GM23338 (cell line): ENCODE measurements around the gene AFAP1L2. TPM values are rescaled to one million over a fixed set of nuclear protein-coding genes. Genes with fewer than 3 reads are reported as not detected.

Experiments
- ATAC-seq: fragments of 200-7000 bp; cut with Tn5 transposase; 3 replicates; pipeline ENCODE4 v1.9.1; 2020
- DNase-seq: peaks from one replicate; pipeline ENCODE4 v3.0.0-alpha.2; 2015; ENCODE audit warnings: low spot score
- H2AFZ ChIP-seq: fragments of 200-600 bp; sonication (generic); 2 replicates; pipeline ENCODE4 v1.8.0; 2016; ENCODE audit warnings: antibody characterized with exemption, mild to moderate bottlenecking, moderate library complexity
- H3F3A ChIP-seq: fragments of 200-600 bp; sonication (generic); replicated peaks from 2 replicates; pipeline ENCODE4 v1.8.0; 2017; ENCODE audit warnings: antibody characterized with exemption, mixed run types, low read depth
- H3K27ac ChIP-seq: fragments of 200-600 bp; sonication (generic); 2 replicates; pipeline ENCODE4 v1.6.1; 2016; ENCODE audit warnings: low read depth
- H3K27me3 ChIP-seq: fragments of 200-600 bp; sonication (generic); 2 replicates; pipeline ENCODE4 v1.8.0; 2016; ENCODE audit warnings: mild to moderate bottlenecking, mixed run types, moderate library complexity; ENCODE audit not compliant: insufficient read depth
- H3K36me3 ChIP-seq: fragments of 200-600 bp; sonication (generic); 2 replicates; pipeline ENCODE4 v1.8.0; 2016; ENCODE audit warnings: mild to moderate bottlenecking; ENCODE audit not compliant: insufficient read depth
- H3K4me1 ChIP-seq: fragments of 200-600 bp; sonication (generic); 2 replicates; pipeline ENCODE4 v1.8.0; 2016; ENCODE audit warnings: mild to moderate bottlenecking, moderate library complexity; ENCODE audit not compliant: insufficient read depth
- H3K4me2 ChIP-seq: fragments of 200-600 bp; sonication (generic); 2 replicates; pipeline ENCODE4 v1.7.1; 2017; ENCODE audit warnings: mixed run types
- H3K4me3 ChIP-seq: fragments of 200-600 bp; sonication (generic); 2 replicates; pipeline ENCODE4 v1.6.1; 2016; ENCODE audit warnings: mixed run types
- H3K79me2 ChIP-seq: fragments of 200-600 bp; sonication (generic); replicated peaks from 2 replicates; pipeline ENCODE4 v1.8.0; 2017; ENCODE audit warnings: mild to moderate bottlenecking; ENCODE audit not compliant: insufficient read depth
- H3K9me2 ChIP-seq: fragments of 200-600 bp; sonication (generic); 2 replicates; pipeline ENCODE4 v1.8.0; 2017; ENCODE audit not compliant: insufficient read depth
- H4K20me1 ChIP-seq: fragments of 200-600 bp; sonication (generic); replicated peaks from 2 replicates; pipeline ENCODE4 v1.8.0; 2017; ENCODE audit warnings: mild to moderate bottlenecking; ENCODE audit not compliant: insufficient read depth
- H3K27ac Mint-ChIP-seq: 2 replicates; pipeline ENCODE4 v1.8.0; 2020; ENCODE audit warnings: inconsistent platforms, mild to moderate bottlenecking, moderate library complexity, mixed read lengths
- H3K27me3 Mint-ChIP-seq: 3 replicates; pipeline ENCODE4 v1.8.0; 2022; ENCODE audit warnings: low read depth, mild to moderate bottlenecking, moderate library complexity, mixed read lengths, inconsistent platforms; ENCODE audit not compliant: insufficient read depth, poor library complexity
- H3K36me3 Mint-ChIP-seq: 3 replicates; pipeline ENCODE4 v1.8.0; 2021; ENCODE audit warnings: low read depth, mild to moderate bottlenecking, inconsistent platforms, moderate library complexity, mixed read lengths
- H3K4me1 Mint-ChIP-seq: 3 replicates; pipeline ENCODE4 v1.8.0; 2020; ENCODE audit warnings: mild to moderate bottlenecking, inconsistent platforms, mixed read lengths
- H3K4me3 Mint-ChIP-seq: 3 replicates; pipeline ENCODE4 v1.8.0; 2021; ENCODE audit warnings: moderate library complexity, mild to moderate bottlenecking, inconsistent platforms, mixed read lengths
- H3K9me3 Mint-ChIP-seq: 3 replicates; pipeline ENCODE4 v1.8.0; 2020; ENCODE audit warnings: moderate library complexity, mild to moderate bottlenecking, inconsistent platforms, mixed read lengths
- CREB1 ChIP-seq: fragments of 250-450 bp; sonication (Bioruptor Pico); IDR thresholded peaks from 2 replicates; pipeline ENCODE4 v1.5.0; 2020; ENCODE audit warnings: low read depth, mild to moderate bottlenecking, moderate library complexity
- EZH2phosphoT487 ChIP-seq: fragments of 200-600 bp; sonication (generic); IDR thresholded peaks from one replicate; pipeline ENCODE4 v1.8.1; 2018; ENCODE audit warnings: antibody characterized with exemption; ENCODE audit not compliant: unreplicated experiment
- JUNB ChIP-seq: IDR thresholded peaks from one replicate; pipeline ENCODE4 v1.6.1; 2016; ENCODE audit warnings: antibody characterized with exemption; ENCODE audit not compliant: unreplicated experiment
- NANOG ChIP-seq: IDR thresholded peaks from 2 replicates; pipeline ENCODE4 v1.6.1; 2016; ENCODE audit warnings: antibody characterized with exemption, borderline replicate concordance
- ZNF331 ChIP-seq: fragments of 250-450 bp; sonication (Bioruptor Pico); IDR thresholded peaks from 2 replicates; pipeline ENCODE4 v1.5.0; 2020; ENCODE audit warnings: low read depth, mild to moderate bottlenecking, moderate library complexity
- long read RNA-seq: library from polyadenylated mRNA; unstranded; transcript quantifications from one replicate; pipeline ENCODE4 v2.0.0, GENCODE V29; 2020; ENCODE audit not compliant: unreplicated experiment
- polyA plus RNA-seq: library from polyadenylated mRNA; unstranded; fragments of >200 nt; fragmentation: Nextera tagmentation; extraction: Ambion mirVana; gene quantifications from 2 replicates; pipeline ENCODE4 v1.2.1, GENCODE V29; 2016
- total RNA-seq: library from RNA; depleted of rRNA; stranded (reverse); fragments of >200 nt; shearing (Covaris generic); gene quantifications from 2 replicates; pipeline ENCODE4 v1.2.3, GENCODE V29; 2014; rRNA removed
- TF ChIP-seq, protein P1 (sequence below): fragments of 250-450 bp; sonication (Bioruptor Pico); IDR thresholded peaks from 2 replicates; pipeline ENCODE4 v1.5.0; 2020; ENCODE audit warnings: mild to moderate bottlenecking, moderate library complexity

The AFAP1L2 gene, protein sequence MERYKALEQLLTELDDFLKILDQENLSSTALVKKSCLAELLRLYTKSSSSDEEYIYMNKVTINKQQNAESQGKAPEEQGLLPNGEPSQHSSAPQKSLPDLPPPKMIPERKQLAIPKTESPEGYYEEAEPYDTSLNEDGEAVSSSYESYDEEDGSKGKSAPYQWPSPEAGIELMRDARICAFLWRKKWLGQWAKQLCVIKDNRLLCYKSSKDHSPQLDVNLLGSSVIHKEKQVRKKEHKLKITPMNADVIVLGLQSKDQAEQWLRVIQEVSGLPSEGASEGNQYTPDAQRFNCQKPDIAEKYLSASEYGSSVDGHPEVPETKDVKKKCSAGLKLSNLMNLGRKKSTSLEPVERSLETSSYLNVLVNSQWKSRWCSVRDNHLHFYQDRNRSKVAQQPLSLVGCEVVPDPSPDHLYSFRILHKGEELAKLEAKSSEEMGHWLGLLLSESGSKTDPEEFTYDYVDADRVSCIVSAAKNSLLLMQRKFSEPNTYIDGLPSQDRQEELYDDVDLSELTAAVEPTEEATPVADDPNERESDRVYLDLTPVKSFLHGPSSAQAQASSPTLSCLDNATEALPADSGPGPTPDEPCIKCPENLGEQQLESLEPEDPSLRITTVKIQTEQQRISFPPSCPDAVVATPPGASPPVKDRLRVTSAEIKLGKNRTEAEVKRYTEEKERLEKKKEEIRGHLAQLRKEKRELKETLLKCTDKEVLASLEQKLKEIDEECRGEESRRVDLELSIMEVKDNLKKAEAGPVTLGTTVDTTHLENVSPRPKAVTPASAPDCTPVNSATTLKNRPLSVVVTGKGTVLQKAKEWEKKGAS
- total RNA-seq (6.5 and 7.3 TPM in 2 replicates), polyA plus RNA-seq (2.3 TPM in 2 replicates)
- long read RNA-seq, partial matches to known transcripts, result 1 of 4 reads
- long read RNA-seq, other reads (novel, unspliced or antisense), result 3 of 4 reads

DNA sequence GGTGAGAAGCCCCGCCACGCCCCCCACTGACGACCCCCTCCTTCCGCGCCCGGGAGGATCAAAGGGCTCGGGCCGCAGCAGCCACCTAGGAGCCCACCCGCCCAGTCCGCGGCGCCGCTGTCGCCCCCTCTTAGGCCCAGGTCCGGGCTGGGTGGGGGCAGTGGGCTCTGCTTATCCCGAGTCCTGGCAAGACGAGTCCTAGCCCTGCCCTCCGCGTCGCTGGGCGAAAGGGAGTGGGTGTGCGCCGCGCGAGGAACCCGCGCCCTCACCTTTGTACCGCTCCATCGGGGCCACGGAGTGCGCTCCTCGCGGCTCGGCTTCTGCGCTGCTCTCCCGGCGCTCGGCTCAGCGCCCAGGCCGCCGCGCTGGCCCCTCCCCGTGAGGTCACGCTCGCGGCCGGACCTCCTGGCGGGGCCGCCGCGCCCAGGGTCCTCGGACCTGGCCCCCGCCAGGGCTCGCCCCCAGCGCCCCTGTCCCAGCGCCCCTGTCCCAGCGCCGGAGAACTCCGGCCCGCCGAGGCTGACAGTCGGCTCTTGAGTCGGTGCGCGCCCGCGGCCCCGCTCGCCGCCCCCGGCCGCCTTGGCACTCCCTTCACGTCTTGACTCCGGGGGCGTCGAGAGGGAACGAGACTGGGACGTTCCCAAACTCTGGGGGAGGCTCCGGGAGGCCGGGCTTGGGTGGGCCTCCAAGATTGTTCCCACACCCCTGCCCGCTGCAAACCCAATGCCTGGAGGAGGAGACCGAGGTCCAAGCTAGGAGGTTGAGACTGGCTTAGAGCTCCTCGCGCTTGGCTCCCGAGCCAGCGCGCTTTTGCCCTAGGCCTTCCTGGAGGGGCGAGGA is at the start of gene AFAP1L2:
TSS of gene AFAP1L2 (minus strand) at position 332 of the 840 bp plus-strand sequence. CDS start at position 285, 47 bp downstream.
- Histone ChIP-seq H3K79me2 (no peaks in the 10 kb centered on the region), H3K4me3 (peak within 1 kb of the TSS; percentile 90), H3K27ac (no peak within 1 kb of the TSS), H3K9me2 (no peaks in the 10 kb centered on the region), H3K36me3 (no peaks in the 10 kb centered on the region), H3K4me2 (peak within 1 kb of the TSS; percentile 91), H3K27me3 (peaks cover 52% of the 10 kb centered on the region), H3K4me1 (peaks cover 30% of the 10 kb centered on the region), H4K20me1 (no peaks in the 10 kb centered on the region), H3F3A (no peaks in the 10 kb centered on the region), H2AFZ (peak within 1 kb of the TSS; percentile 99)
- H3K36me3 Mint-ChIP-seq, result no peaks in the 10 kb centered on the region; the same call in 2 of the 3 replicates
- no peak for TF ChIP-seq NANOG
- no peak for TF ChIP-seq EZH2phosphoT487
- no peak for TF ChIP-seq ZNF331 (CRISPR knock-in tag)
- TF ChIP-seq, protein P1, sequence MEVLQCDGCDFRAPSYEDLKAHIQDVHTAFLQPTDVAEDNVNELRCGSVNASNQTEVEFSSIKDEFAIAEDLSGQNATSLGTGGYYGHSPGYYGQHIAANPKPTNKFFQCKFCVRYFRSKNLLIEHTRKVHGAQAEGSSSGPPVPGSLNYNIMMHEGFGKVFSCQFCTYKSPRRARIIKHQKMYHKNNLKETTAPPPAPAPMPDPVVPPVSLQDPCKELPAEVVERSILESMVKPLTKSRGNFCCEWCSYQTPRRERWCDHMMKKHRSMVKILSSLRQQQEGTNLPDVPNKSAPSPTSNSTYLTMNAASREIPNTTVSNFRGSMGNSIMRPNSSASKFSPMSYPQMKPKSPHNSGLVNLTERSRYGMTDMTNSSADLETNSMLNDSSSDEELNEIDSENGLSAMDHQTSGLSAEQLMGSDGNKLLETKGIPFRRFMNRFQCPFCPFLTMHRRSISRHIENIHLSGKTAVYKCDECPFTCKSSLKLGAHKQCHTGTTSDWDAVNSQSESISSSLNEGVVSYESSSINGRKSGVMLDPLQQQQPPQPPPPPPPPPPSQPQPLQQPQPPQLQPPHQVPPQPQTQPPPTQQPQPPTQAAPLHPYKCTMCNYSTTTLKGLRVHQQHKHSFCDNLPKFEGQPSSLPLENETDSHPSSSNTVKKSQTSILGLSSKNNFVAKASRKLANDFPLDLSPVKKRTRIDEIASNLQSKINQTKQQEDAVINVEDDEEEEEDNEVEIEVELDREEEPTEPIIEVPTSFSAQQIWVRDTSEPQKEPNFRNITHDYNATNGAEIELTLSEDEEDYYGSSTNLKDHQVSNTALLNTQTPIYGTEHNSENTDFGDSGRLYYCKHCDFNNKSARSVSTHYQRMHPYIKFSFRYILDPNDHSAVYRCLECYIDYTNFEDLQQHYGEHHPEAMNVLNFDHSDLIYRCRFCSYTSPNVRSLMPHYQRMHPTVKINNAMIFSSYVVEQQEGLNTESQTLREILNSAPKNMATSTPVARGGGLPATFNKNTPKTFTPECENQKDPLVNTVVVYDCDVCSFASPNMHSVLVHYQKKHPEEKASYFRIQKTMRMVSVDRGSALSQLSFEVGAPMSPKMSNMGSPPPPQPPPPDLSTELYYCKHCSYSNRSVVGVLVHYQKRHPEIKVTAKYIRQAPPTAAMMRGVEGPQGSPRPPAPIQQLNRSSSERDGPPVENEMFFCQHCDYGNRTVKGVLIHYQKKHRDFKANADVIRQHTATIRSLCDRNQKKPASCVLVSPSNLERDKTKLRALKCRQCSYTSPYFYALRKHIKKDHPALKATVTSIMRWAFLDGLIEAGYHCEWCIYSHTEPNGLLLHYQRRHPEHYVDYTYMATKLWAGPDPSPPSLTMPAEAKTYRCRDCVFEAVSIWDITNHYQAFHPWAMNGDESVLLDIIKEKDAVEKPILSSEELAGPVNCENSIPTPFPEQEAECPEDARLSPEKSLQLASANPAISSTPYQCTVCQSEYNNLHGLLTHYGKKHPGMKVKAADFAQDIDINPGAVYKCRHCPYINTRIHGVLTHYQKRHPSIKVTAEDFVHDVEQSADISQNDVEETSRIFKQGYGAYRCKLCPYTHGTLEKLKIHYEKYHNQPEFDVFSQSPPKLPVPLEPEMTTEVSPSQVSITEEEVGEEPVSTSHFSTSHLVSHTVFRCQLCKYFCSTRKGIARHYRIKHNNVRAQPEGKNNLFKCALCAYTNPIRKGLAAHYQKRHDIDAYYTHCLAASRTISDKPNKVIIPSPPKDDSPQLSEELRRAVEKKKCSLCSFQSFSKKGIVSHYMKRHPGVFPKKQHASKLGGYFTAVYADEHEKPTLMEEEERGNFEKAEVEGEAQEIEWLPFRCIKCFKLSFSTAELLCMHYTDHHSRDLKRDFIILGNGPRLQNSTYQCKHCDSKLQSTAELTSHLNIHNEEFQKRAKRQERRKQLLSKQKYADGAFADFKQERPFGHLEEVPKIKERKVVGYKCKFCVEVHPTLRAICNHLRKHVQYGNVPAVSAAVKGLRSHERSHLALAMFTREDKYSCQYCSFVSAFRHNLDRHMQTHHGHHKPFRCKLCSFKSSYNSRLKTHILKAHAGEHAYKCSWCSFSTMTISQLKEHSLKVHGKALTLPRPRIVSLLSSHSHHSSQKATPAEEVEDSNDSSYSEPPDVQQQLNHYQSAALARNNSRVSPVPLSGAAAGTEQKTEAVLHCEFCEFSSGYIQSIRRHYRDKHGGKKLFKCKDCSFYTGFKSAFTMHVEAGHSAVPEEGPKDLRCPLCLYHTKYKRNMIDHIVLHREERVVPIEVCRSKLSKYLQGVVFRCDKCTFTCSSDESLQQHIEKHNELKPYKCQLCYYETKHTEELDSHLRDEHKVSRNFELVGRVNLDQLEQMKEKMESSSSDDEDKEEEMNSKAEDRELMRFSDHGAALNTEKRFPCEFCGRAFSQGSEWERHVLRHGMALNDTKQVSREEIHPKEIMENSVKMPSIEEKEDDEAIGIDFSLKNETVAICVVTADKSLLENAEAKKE (CRISPR knock-in tag), result no peak
- no peak for TF ChIP-seq CREB1 (CRISPR knock-in tag)
- TF ChIP-seq JUNB, result no peak
- DNase-seq, result peak; percentile 62
- peaks cover 46% of the 10 kb centered on the region for H3K27me3 Mint-ChIP-seq
- ATAC-seq, result peak; percentile 66
- no peak within 1 kb of the TSS for H3K27ac Mint-ChIP-seq
- peak within 1 kb of the TSS; percentile 84 for H3K4me3 Mint-ChIP-seq
- H3K9me3 Mint-ChIP-seq, result no peaks in the 10 kb centered on the region; the same call in 2 of the 3 replicates
- H3K4me1 Mint-ChIP-seq, result peaks cover 48% of the 10 kb centered on the region
